Sigmoid colon (tissue), 4 donors: ENCODE measurements around the gene SERPINH1.

Source experiments
- POLR2A ChIP-seq, 2 donors: fragments of 450-650 bp; IDR thresholded peaks; one replicate each; pipeline ENCODE4 v1.6.1; 2016; ENCODE audit warnings: antibody characterized with exemption in 2 of 2, mild to moderate bottlenecking in 2 of 2, moderate library complexity in 2 of 2
- POLR2AphosphoS5 ChIP-seq, 4 donors: sonication (generic); formaldehyde crosslinking; IDR thresholded peaks; one replicate each; pipeline ENCODE4 v1.6.1; 2017; ENCODE audit warnings: antibody characterized with exemption in 4 of 4
- TF ChIP-seq, protein P1 (sequence below), 4 experiments: fragments of 450-650 bp in 3 of 4; fragments of 200-600 bp in 1 of 4; IDR thresholded peaks; one replicate each; pipeline ENCODE4 v1.5.1; 2016 to 2019; ENCODE audit warnings: antibody characterized with exemption in 4 of 4, mild to moderate bottlenecking in 3 of 4, moderate library complexity in 2 of 4

DNA sequence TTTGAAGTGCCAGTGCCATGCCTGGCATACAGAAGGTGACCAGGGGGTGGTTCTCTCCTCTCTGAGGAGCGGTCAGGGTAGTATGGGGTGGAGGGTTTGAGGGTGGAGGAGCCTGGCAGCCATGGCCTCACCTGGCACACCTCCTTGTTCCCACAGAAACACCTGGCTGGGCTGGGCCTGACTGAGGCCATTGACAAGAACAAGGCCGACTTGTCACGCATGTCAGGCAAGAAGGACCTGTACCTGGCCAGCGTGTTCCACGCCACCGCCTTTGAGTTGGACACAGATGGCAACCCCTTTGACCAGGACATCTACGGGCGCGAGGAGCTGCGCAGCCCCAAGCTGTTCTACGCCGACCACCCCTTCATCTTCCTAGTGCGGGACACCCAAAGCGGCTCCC is 9.6 kb downstream of the SERPINH1 start:
- TF ChIP-seq, protein P1, sequence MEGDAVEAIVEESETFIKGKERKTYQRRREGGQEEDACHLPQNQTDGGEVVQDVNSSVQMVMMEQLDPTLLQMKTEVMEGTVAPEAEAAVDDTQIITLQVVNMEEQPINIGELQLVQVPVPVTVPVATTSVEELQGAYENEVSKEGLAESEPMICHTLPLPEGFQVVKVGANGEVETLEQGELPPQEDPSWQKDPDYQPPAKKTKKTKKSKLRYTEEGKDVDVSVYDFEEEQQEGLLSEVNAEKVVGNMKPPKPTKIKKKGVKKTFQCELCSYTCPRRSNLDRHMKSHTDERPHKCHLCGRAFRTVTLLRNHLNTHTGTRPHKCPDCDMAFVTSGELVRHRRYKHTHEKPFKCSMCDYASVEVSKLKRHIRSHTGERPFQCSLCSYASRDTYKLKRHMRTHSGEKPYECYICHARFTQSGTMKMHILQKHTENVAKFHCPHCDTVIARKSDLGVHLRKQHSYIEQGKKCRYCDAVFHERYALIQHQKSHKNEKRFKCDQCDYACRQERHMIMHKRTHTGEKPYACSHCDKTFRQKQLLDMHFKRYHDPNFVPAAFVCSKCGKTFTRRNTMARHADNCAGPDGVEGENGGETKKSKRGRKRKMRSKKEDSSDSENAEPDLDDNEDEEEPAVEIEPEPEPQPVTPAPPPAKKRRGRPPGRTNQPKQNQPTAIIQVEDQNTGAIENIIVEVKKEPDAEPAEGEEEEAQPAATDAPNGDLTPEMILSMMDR (IDR thresholded peaks at IDR 0.05): no peak
- TF ChIP-seq POLR2AphosphoS5 (IDR thresholded peaks at IDR 0.05) (no peak), POLR2A (IDR thresholded peaks at IDR 0.05) (no peak)
